HEK293 (cell line): ENCODE measurements around the gene LINC00237.

Experiments used
- GFI1B ChIP-seq: fragments of 450-650 bp; formaldehyde crosslinking; IDR thresholded peaks from 2 replicates; pipeline ENCODE4 v1.5.1; 2016; ENCODE audit warnings: missing biosample characterization, missing genetic modification characterization
- GLI4 ChIP-seq: fragments of 450-650 bp; formaldehyde crosslinking; IDR thresholded peaks from 2 replicates; pipeline ENCODE4 v1.5.1; 2016; ENCODE audit warnings: missing biosample characterization, missing genetic modification characterization
- INSM2 ChIP-seq: fragments of 450-650 bp; formaldehyde crosslinking; IDR thresholded peaks from 2 replicates; pipeline ENCODE4 v1.5.1; 2016; ENCODE audit warnings: missing biosample characterization, missing genetic modification characterization
- KLF16 ChIP-seq: fragments of 450-650 bp; formaldehyde crosslinking; IDR thresholded peaks from 2 replicates; pipeline ENCODE4 v1.5.1; 2017; ENCODE audit warnings: missing biosample characterization, missing genetic modification characterization
- REST ChIP-seq: fragments of 450-650 bp; formaldehyde crosslinking; IDR thresholded peaks from 2 replicates; pipeline ENCODE4 v1.5.1; 2016; ENCODE audit warnings: missing biosample characterization, missing genetic modification characterization
- SP2 ChIP-seq: fragments of 450-650 bp; formaldehyde crosslinking; IDR thresholded peaks from 2 replicates; pipeline ENCODE4 v1.5.1; 2016; ENCODE audit warnings: missing biosample characterization, missing genetic modification characterization
- ZBTB1 ChIP-seq: fragments of 450-650 bp; formaldehyde crosslinking; IDR thresholded peaks from 2 replicates; pipeline ENCODE4 v1.5.1; 2016; ENCODE audit warnings: missing biosample characterization, missing genetic modification characterization
- ZBTB44 ChIP-seq: fragments of 450-650 bp; IDR thresholded peaks from 2 replicates; pipeline ENCODE4 v1.5.1; 2018; ENCODE audit warnings: missing biosample characterization, mild to moderate bottlenecking, missing genetic modification characterization
- ZNF114 ChIP-seq: fragments of 450-650 bp; formaldehyde crosslinking; IDR thresholded peaks from 2 replicates; pipeline ENCODE4 v1.5.0; 2017; ENCODE audit warnings: missing biosample characterization, missing genetic modification characterization
- ZNF140 ChIP-seq: fragments of 450-650 bp; formaldehyde crosslinking; IDR thresholded peaks from 2 replicates; pipeline ENCODE4 v1.5.1; 2016; ENCODE audit warnings: missing biosample characterization, missing genetic modification characterization
- ZNF18 ChIP-seq: fragments of 450-650 bp; formaldehyde crosslinking; IDR thresholded peaks from 2 replicates; pipeline ENCODE4 v1.5.1; 2016; ENCODE audit warnings: missing biosample characterization, missing genetic modification characterization
- ZNF221 ChIP-seq: fragments of 450-650 bp; formaldehyde crosslinking; IDR thresholded peaks from 2 replicates; pipeline ENCODE4 v1.5.1; 2017; ENCODE audit warnings: missing biosample characterization, missing genetic modification characterization, borderline replicate concordance
- ZNF23 ChIP-seq: fragments of 450-650 bp; formaldehyde crosslinking; IDR thresholded peaks from 2 replicates; pipeline ENCODE4 v1.5.1; 2016; ENCODE audit warnings: missing biosample characterization, missing genetic modification characterization, borderline replicate concordance
- ZNF335 ChIP-seq: fragments of 450-650 bp; formaldehyde crosslinking; conservative IDR thresholded peaks from 2 replicates; pipeline ENCODE4 v1.5.1; 2016; ENCODE audit warnings: missing biosample characterization, missing genetic modification characterization
- ZNF350 ChIP-seq: fragments of 450-650 bp; formaldehyde crosslinking; IDR thresholded peaks from 2 replicates; pipeline ENCODE4 v1.5.0; 2017; ENCODE audit warnings: missing biosample characterization, mild to moderate bottlenecking, missing genetic modification characterization
- ZNF354C ChIP-seq: fragments of 450-650 bp; formaldehyde crosslinking; IDR thresholded peaks from 2 replicates; pipeline ENCODE4 v1.5.1; 2016; ENCODE audit warnings: missing biosample characterization, missing genetic modification characterization, low read depth, borderline replicate concordance
- ZNF366 ChIP-seq: fragments of 450-650 bp; formaldehyde crosslinking; conservative IDR thresholded peaks from 2 replicates; pipeline ENCODE4 v1.5.1; 2016; ENCODE audit warnings: missing biosample characterization, missing genetic modification characterization
- ZNF391 ChIP-seq: fragments of 450-650 bp; formaldehyde crosslinking; IDR thresholded peaks from 2 replicates; pipeline ENCODE4 v1.5.1; 2016; ENCODE audit warnings: low read depth, missing biosample characterization, missing genetic modification characterization, borderline replicate concordance
- ZNF404 ChIP-seq: fragments of 450-650 bp; formaldehyde crosslinking; IDR thresholded peaks from 2 replicates; pipeline ENCODE4 v1.5.1; 2017; ENCODE audit warnings: missing biosample characterization, missing genetic modification characterization
- ZNF416 ChIP-seq: fragments of 450-650 bp; formaldehyde crosslinking; IDR thresholded peaks from 2 replicates; pipeline ENCODE4 v1.5.1; 2016; ENCODE audit warnings: missing biosample characterization, missing genetic modification characterization
- ZNF426 ChIP-seq: fragments of 450-650 bp; formaldehyde crosslinking; IDR thresholded peaks from 2 replicates; pipeline ENCODE4 v1.5.1; 2017; ENCODE audit warnings: missing biosample characterization, missing genetic modification characterization, mild to moderate bottlenecking, inconsistent platforms, moderate library complexity
- ZNF449 ChIP-seq: fragments of 450-650 bp; formaldehyde crosslinking; IDR thresholded peaks from 2 replicates; pipeline ENCODE4 v1.5.1; 2017; ENCODE audit warnings: missing biosample characterization, mild to moderate bottlenecking, missing genetic modification characterization, moderate library complexity
- ZNF473 ChIP-seq: fragments of 450-650 bp; formaldehyde crosslinking; IDR thresholded peaks from 2 replicates; pipeline ENCODE4 v1.5.1; 2017; ENCODE audit warnings: missing biosample characterization, missing genetic modification characterization
- ZNF571 ChIP-seq: fragments of 450-650 bp; formaldehyde crosslinking; IDR thresholded peaks from 2 replicates; pipeline ENCODE4 v1.5.0; 2017; ENCODE audit warnings: missing biosample characterization, missing genetic modification characterization
- ZNF610 ChIP-seq: fragments of 450-650 bp; formaldehyde crosslinking; IDR thresholded peaks from 2 replicates; pipeline ENCODE4 v1.5.1; 2016; ENCODE audit warnings: missing biosample characterization, missing genetic modification characterization, borderline replicate concordance
- ZNF626 ChIP-seq: fragments of 450-650 bp; sonication (Bioruptor Pico); formaldehyde crosslinking; IDR thresholded peaks from 2 replicates; pipeline ENCODE4 v1.5.1; 2018; ENCODE audit warnings: missing biosample characterization, missing genetic modification characterization, inconsistent platforms
- ZNF629 ChIP-seq: fragments of 450-650 bp; formaldehyde crosslinking; IDR thresholded peaks from 2 replicates; pipeline ENCODE4 v1.5.1; 2017; ENCODE audit warnings: missing biosample characterization, missing genetic modification characterization
- ZNF670 ChIP-seq: fragments of 450-650 bp; formaldehyde crosslinking; IDR thresholded peaks from 2 replicates; pipeline ENCODE4 v1.5.1; 2016; ENCODE audit warnings: missing biosample characterization, missing genetic modification characterization, low read depth
- ZNF777 ChIP-seq: fragments of 450-650 bp; formaldehyde crosslinking; IDR thresholded peaks from 2 replicates; pipeline ENCODE4 v1.5.1; 2017; ENCODE audit warnings: missing biosample characterization, missing genetic modification characterization, borderline replicate concordance
- ZNF791 ChIP-seq: fragments of 450-650 bp; formaldehyde crosslinking; IDR thresholded peaks from 2 replicates; pipeline ENCODE4 v1.5.1; 2016; ENCODE audit warnings: missing biosample characterization, missing genetic modification characterization

LINC00237 gene

GRCh38 chr20:21125849-21126580, 19.9 kb upstream of the LINC00237 start, which contains the start of gene KIZ (continued):
- TF ChIP-seq INSM2 (tag by site-specific recombination) (no peak), ZNF18 (tag by site-specific recombination) (no peak), ZNF626 (tag by site-specific recombination) (no peak), REST (tag by site-specific recombination) (no peak), ZNF140 (tag by site-specific recombination) (no peak), ZNF610 (tag by site-specific recombination) (no peak), ZBTB44 (no peak), GLI4 (tag by site-specific recombination) (no peak), ZNF426 (tag by site-specific recombination) (no peak), ZNF416 (no peak), ZNF449 (tag by site-specific recombination) (peak; percentile 26; the same call in 1 of the 2 replicates), ZNF350 (tag by site-specific recombination) (no peak), ZNF777 (tag by site-specific recombination) (no peak), ZNF629 (no peak), ZNF23 (tag by site-specific recombination) (no peak), ZBTB1 (tag by site-specific recombination) (no peak), ZNF571 (tag by site-specific recombination) (no peak), ZNF404 (no peak), ZNF354C (tag by site-specific recombination) (no peak), ZNF221 (tag by site-specific recombination) (no peak), ZNF473 (tag by site-specific recombination) (no peak), ZNF335 (tag by site-specific recombination) (peak; percentile 62), ZNF391 (tag by site-specific recombination) (no peak), SP2 (tag by site-specific recombination) (peak; percentile 89), KLF16 (tag by site-specific recombination) (no peak; the same call in 1 of the 2 replicates), ZNF114 (tag by site-specific recombination) (no peak), ZNF791 (tag by site-specific recombination) (no peak), GFI1B (tag by site-specific recombination) (no peak), ZNF670 (tag by site-specific recombination) (no peak), ZNF366 (tag by site-specific recombination) (no peak)
